SK-N-SH treated with all-trans-retinoic acid at 6 μM for 48 hours (cell line): ENCODE measurements around the gene MBLAC2.

ENCODE experiments used
- ATAC-seq: fragments of 200-7000 bp; cut with Tn5 transposase; 3 replicates; pipeline ENCODE4 v1.9.1; 2020; ENCODE audit warnings: mild to moderate bottlenecking, moderate library complexity
- ARNTL ChIP-seq: fragments of 450-650 bp; formaldehyde crosslinking; IDR thresholded peaks from 2 replicates; pipeline ENCODE4 v1.5.0; 2020; ENCODE audit warnings: low read depth, mild to moderate bottlenecking, moderate library complexity, borderline replicate concordance
- BACH2 ChIP-seq: fragments of 250-450 bp; sonication (Bioruptor Pico); IDR thresholded peaks from 2 replicates; pipeline ENCODE4 v1.9.0; 2021; ENCODE audit warnings: mild to moderate bottlenecking, borderline replicate concordance
- CSDC2 ChIP-seq: fragments of 250-450 bp; sonication (Bioruptor Pico); IDR thresholded peaks from 2 replicates; pipeline ENCODE4 v1.5.0; 2020; ENCODE audit warnings: mild to moderate bottlenecking, moderate library complexity
- ESRRG ChIP-seq: fragments of 250-450 bp; sonication (Bioruptor Pico); IDR thresholded peaks from 2 replicates; pipeline ENCODE4 v1.6.1; 2021; ENCODE audit warnings: mild to moderate bottlenecking
- GLIS3 ChIP-seq: fragments of 250-450 bp; sonication (Bioruptor Pico); IDR thresholded peaks from 2 replicates; pipeline ENCODE4 v1.5.0; 2020; ENCODE audit warnings: mild to moderate bottlenecking, moderate library complexity
- ISL1 ChIP-seq: fragments of 250-450 bp; sonication (Bioruptor Pico); IDR thresholded peaks from 2 replicates; pipeline ENCODE4 v2.1.2; 2022; ENCODE audit warnings: mild to moderate bottlenecking, moderate library complexity
- OSR1 ChIP-seq: fragments of 250-450 bp; sonication (Bioruptor Pico); IDR thresholded peaks from 2 replicates; pipeline ENCODE4 v1.8.0; 2022; ENCODE audit warnings: moderate library complexity, mild to moderate bottlenecking, inconsistent platforms
- PPARA ChIP-seq: fragments of 250-450 bp; sonication (Bioruptor Pico); IDR thresholded peaks from 2 replicates; pipeline ENCODE4 v1.5.0; 2020; ENCODE audit warnings: mild to moderate bottlenecking, borderline replicate concordance
- RARB ChIP-seq: fragments of 250-450 bp; sonication (Bioruptor Pico); IDR thresholded peaks from 2 replicates; pipeline ENCODE4 v1.8.0; 2021; ENCODE audit warnings: mild to moderate bottlenecking, moderate library complexity
- SNAI2 ChIP-seq: fragments of 250-450 bp; sonication (Bioruptor Pico); IDR thresholded peaks from 2 replicates; pipeline ENCODE4 v1.5.0; 2020; ENCODE audit warnings: mild to moderate bottlenecking, moderate library complexity
- TCF4 ChIP-seq: fragments of 250-450 bp; sonication (Bioruptor Pico); IDR thresholded peaks from 2 replicates; pipeline ENCODE4 v1.8.0; 2021; ENCODE audit warnings: mild to moderate bottlenecking, moderate library complexity, borderline replicate concordance
- TOX ChIP-seq: fragments of 250-450 bp; sonication (Bioruptor Pico); IDR thresholded peaks from 2 replicates; pipeline ENCODE4 v1.8.0; 2021; ENCODE audit warnings: mild to moderate bottlenecking, moderate library complexity, borderline replicate concordance
- ZC3H10 ChIP-seq: fragments of 250-450 bp; sonication (Bioruptor Pico); IDR thresholded peaks from 2 replicates; pipeline ENCODE4 v1.5.1; 2021; ENCODE audit warnings: mild to moderate bottlenecking, moderate library complexity
- ZFP3 ChIP-seq: fragments of 250-450 bp; sonication (Bioruptor Pico); IDR thresholded peaks from 2 replicates; pipeline ENCODE4 v1.5.0; 2020; ENCODE audit warnings: mild to moderate bottlenecking, moderate library complexity
- ZFP30 ChIP-seq: fragments of 450-650 bp; formaldehyde crosslinking; IDR thresholded peaks from 2 replicates; pipeline ENCODE4 v1.5.0; 2022; ENCODE audit warnings: mild to moderate bottlenecking, moderate library complexity
- ZNF565 ChIP-seq: fragments of 450-650 bp; formaldehyde crosslinking; conservative IDR thresholded peaks from 2 replicates; pipeline ENCODE4 v1.5.0; 2020; ENCODE audit warnings: low read depth, mild to moderate bottlenecking, moderate library complexity
- ZNF70 ChIP-seq: fragments of 450-650 bp; formaldehyde crosslinking; IDR thresholded peaks from 2 replicates; pipeline ENCODE4 v1.5.0; 2020; ENCODE audit warnings: mild to moderate bottlenecking, moderate library complexity
- ZNF8 ChIP-seq: fragments of 450-650 bp; formaldehyde crosslinking; IDR thresholded peaks from 2 replicates; pipeline ENCODE4 v1.5.0; 2020; ENCODE audit warnings: mild to moderate bottlenecking, moderate library complexity
- TF ChIP-seq, protein P1 (sequence below): fragments of 250-450 bp; sonication (Bioruptor Pico); IDR thresholded peaks from 2 replicates; pipeline ENCODE4 v1.8.0; 2020; ENCODE audit warnings: mild to moderate bottlenecking, moderate library complexity, borderline replicate concordance
- TF ChIP-seq, protein P2 (sequence below): fragments of 250-450 bp; sonication (Bioruptor Pico); IDR thresholded peaks from 2 replicates; pipeline ENCODE4 v1.5.0; 2020; ENCODE audit warnings: mild to moderate bottlenecking, moderate library complexity
- TF ChIP-seq, protein P3 (sequence below): fragments of 250-450 bp; sonication (Bioruptor Pico); IDR thresholded peaks from 2 replicates; pipeline ENCODE4 v1.5.1; 2020; ENCODE audit warnings: low read depth, mild to moderate bottlenecking, moderate library complexity
- TF ChIP-seq, protein P4 (sequence below): fragments of 250-450 bp; sonication (Bioruptor Pico); IDR thresholded peaks from 2 replicates; pipeline ENCODE4 v1.8.0; 2021; ENCODE audit warnings: low read depth, mild to moderate bottlenecking, moderate library complexity, borderline replicate concordance
- TF ChIP-seq, protein P5 (sequence below): fragments of 250-450 bp; sonication (Bioruptor Pico); IDR thresholded peaks from 2 replicates; pipeline ENCODE4 v1.5.1; 2021; ENCODE audit warnings: mild to moderate bottlenecking, moderate library complexity

Gene MBLAC2

DNA sequence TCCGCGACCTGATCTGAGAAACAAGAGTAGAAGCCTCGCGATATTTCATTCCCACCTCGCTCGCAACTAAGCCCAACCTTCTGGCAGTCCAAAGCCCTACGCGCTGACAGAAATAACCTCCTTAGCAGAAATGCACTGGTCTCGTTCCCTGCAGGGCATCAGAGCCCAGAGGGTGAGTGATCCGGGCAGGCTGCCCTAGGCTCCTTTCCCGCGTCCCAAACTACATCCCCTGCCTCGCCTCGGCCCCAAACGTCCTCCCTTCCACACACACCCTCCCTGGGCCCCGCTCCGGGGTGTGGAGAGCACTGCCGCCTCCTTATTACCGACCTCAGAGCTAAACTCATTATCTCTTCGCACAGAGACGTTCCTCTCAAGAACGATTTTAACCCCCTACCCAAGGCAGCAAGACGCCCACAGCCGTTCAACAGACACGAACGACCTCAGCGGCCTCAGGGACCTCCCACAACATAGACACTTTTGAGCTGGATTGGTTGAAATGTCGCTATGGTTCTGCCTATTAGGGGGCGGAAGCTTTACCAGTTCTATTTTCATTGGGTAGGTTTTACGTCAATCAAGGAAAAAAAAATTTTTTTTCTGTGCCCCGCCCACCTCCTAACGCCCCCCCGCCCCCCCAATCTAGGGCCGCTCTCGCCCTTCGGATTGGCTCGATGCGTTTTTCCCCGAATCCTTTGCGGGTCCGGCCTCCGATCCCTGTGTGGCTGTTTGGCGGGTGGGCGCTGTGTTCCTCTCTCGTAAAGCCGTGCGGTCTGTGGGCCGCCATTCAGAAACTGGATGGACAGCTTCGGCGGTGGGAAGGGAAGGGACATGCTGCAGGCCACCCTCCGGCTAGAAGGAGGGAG is 65.0 kb downstream of the MBLAC2 start, which contains the start of gene CETN3:
Gene CETN3 (minus strand): TSS at position 439 of the 860 bp plus-strand sequence. CDS start 95 bp downstream, at position 344.
- peak; percentile 97 for ATAC-seq
- TF ChIP-seq, protein P1, sequence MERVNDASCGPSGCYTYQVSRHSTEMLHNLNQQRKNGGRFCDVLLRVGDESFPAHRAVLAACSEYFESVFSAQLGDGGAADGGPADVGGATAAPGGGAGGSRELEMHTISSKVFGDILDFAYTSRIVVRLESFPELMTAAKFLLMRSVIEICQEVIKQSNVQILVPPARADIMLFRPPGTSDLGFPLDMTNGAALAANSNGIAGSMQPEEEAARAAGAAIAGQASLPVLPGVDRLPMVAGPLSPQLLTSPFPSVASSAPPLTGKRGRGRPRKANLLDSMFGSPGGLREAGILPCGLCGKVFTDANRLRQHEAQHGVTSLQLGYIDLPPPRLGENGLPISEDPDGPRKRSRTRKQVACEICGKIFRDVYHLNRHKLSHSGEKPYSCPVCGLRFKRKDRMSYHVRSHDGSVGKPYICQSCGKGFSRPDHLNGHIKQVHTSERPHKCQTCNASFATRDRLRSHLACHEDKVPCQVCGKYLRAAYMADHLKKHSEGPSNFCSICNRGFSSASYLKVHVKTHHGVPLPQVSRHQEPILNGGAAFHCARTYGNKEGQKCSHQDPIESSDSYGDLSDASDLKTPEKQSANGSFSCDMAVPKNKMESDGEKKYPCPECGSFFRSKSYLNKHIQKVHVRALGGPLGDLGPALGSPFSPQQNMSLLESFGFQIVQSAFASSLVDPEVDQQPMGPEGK (CRISPR knock-in tag) = peak; percentile 23; the same call in 1 of the 2 replicates
- TF ChIP-seq BACH2 (CRISPR knock-in tag) (no peak), GLIS3 (CRISPR knock-in tag) (0 out of 2 replicates have a peak, but pooled peaks have one; percentile 26), RARB (CRISPR knock-in tag) (no peak), SNAI2 (CRISPR knock-in tag) (0 out of 2 replicates have a peak, but pooled peaks have one; percentile 20), ARNTL (CRISPR knock-in tag) (no peak), ZNF565 (CRISPR knock-in tag) (no peak), ZC3H10 (CRISPR knock-in tag) (no peak), CSDC2 (CRISPR knock-in tag) (no peak), ESRRG (CRISPR knock-in tag) (no peak), ZNF8 (CRISPR knock-in tag) (no peak), ZNF70 (CRISPR knock-in tag) (peak; percentile 30; the same call in 1 of the 2 replicates), ZFP3 (no peak), ISL1 (CRISPR knock-in tag) (no peak), ZFP30 (CRISPR knock-in tag) (no peak), TCF4 (no peak), PPARA (CRISPR knock-in tag) (no peak), TOX (no peak), OSR1 (CRISPR knock-in tag) (no peak)
- TF ChIP-seq, protein P2, sequence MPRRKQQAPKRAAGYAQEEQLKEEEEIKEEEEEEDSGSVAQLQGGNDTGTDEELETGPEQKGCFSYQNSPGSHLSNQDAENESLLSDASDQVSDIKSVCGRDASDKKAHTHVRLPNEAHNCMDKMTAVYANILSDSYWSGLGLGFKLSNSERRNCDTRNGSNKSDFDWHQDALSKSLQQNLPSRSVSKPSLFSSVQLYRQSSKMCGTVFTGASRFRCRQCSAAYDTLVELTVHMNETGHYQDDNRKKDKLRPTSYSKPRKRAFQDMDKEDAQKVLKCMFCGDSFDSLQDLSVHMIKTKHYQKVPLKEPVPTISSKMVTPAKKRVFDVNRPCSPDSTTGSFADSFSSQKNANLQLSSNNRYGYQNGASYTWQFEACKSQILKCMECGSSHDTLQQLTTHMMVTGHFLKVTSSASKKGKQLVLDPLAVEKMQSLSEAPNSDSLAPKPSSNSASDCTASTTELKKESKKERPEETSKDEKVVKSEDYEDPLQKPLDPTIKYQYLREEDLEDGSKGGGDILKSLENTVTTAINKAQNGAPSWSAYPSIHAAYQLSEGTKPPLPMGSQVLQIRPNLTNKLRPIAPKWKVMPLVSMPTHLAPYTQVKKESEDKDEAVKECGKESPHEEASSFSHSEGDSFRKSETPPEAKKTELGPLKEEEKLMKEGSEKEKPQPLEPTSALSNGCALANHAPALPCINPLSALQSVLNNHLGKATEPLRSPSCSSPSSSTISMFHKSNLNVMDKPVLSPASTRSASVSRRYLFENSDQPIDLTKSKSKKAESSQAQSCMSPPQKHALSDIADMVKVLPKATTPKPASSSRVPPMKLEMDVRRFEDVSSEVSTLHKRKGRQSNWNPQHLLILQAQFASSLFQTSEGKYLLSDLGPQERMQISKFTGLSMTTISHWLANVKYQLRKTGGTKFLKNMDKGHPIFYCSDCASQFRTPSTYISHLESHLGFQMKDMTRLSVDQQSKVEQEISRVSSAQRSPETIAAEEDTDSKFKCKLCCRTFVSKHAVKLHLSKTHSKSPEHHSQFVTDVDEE = no peak
- TF ChIP-seq, protein P3, sequence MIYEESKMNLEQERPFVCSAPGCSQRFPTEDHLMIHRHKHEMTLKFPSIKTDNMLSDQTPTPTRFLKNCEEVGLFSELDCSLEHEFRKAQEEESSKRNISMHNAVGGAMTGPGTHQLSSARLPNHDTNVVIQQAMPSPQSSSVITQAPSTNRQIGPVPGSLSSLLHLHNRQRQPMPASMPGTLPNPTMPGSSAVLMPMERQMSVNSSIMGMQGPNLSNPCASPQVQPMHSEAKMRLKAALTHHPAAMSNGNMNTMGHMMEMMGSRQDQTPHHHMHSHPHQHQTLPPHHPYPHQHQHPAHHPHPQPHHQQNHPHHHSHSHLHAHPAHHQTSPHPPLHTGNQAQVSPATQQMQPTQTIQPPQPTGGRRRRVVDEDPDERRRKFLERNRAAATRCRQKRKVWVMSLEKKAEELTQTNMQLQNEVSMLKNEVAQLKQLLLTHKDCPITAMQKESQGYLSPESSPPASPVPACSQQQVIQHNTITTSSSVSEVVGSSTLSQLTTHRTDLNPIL (CRISPR knock-in tag) = no peak
- TF ChIP-seq, protein P4, sequence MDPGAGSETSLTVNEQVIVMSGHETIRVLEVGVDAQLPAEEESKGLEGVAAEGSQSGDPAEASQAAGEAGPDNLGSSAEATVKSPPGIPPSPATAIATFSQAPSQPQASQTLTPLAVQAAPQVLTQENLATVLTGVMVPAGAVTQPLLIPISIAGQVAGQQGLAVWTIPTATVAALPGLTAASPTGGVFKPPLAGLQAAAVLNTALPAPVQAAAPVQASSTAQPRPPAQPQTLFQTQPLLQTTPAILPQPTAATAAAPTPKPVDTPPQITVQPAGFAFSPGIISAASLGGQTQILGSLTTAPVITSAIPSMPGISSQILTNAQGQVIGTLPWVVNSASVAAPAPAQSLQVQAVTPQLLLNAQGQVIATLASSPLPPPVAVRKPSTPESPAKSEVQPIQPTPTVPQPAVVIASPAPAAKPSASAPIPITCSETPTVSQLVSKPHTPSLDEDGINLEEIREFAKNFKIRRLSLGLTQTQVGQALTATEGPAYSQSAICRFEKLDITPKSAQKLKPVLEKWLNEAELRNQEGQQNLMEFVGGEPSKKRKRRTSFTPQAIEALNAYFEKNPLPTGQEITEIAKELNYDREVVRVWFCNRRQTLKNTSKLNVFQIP (CRISPR knock-in tag) = no peak
- TF ChIP-seq, protein P5, sequence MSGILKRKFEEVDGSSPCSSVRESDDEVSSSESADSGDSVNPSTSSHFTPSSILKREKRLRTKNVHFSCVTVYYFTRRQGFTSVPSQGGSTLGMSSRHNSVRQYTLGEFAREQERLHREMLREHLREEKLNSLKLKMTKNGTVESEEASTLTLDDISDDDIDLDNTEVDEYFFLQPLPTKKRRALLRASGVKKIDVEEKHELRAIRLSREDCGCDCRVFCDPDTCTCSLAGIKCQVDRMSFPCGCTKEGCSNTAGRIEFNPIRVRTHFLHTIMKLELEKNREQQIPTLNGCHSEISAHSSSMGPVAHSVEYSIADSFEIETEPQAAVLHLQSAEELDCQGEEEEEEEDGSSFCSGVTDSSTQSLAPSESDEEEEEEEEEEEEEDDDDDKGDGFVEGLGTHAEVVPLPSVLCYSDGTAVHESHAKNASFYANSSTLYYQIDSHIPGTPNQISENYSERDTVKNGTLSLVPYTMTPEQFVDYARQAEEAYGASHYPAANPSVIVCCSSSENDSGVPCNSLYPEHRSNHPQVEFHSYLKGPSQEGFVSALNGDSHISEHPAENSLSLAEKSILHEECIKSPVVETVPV = no peak
- TF ChIP-seq, all 23 proteins: peak for 4
